SH-SY5Y (cell line): Measurements from ENCODE around the gene ELOVL3.

Experiments
- GATA2 ChIP-seq: IDR thresholded peaks from 2 replicates; pipeline ENCODE4 v1.6.1; 2011; ENCODE audit warnings: mild to moderate bottlenecking, low read depth, low read length
- GATA3 ChIP-seq: IDR thresholded peaks from 2 replicates; pipeline ENCODE4 v1.6.1; 2011; ENCODE audit warnings: low read depth, mild to moderate bottlenecking, low read length, moderate library complexity

GRCh38 chr10:102184606-102185005 is 41.5 kb upstream of the ELOVL3 start:
- TF ChIP-seq GATA2 (no peak), GATA3 (no peak)
